Measurements from ENCODE around the gene REXO1. TPM values are rescaled to one million over a fixed set of nuclear protein-coding genes. Genes with fewer than 3 reads are reported as not detected.

Gene REXO1
- total and polyA plus RNA-seq, 9 of the 15 experiments (the other 6 are each of a cell fraction or from before 2014, with no cell fraction given): 0.04 to 63.3 (median 15.8) TPM

GRCh38 chr19:1848399-1849131 is at the start of gene REXO1 (continued):
- TF ChIP-seq, protein P1, sequence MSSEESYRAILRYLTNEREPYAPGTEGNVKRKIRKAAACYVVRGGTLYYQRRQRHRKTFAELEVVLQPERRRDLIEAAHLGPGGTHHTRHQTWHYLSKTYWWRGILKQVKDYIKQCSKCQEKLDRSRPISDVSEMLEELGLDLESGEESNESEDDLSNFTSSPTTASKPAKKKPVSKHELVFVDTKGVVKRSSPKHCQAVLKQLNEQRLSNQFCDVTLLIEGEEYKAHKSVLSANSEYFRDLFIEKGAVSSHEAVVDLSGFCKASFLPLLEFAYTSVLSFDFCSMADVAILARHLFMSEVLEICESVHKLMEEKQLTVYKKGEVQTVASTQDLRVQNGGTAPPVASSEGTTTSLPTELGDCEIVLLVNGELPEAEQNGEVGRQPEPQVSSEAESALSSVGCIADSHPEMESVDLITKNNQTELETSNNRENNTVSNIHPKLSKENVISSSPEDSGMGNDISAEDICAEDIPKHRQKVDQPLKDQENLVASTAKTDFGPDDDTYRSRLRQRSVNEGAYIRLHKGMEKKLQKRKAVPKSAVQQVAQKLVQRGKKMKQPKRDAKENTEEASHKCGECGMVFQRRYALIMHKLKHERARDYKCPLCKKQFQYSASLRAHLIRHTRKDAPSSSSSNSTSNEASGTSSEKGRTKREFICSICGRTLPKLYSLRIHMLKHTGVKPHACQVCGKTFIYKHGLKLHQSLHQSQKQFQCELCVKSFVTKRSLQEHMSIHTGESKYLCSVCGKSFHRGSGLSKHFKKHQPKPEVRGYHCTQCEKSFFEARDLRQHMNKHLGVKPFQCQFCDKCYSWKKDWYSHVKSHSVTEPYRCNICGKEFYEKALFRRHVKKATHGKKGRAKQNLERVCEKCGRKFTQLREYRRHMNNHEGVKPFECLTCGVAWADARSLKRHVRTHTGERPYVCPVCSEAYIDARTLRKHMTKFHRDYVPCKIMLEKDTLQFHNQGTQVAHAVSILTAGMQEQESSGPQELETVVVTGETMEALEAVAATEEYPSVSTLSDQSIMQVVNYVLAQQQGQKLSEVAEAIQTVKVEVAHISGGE (CRISPR knock-in tag; IDR thresholded peaks at IDR 0.05): peak in 1 of 3 experiments; percentile 64; a peak in 2 of 6 replicates
- TF ChIP-seq SRF (CRISPR knock-in tag; IDR thresholded peaks at IDR 0.05) (peak in 1 of 2 experiments; percentile 35; a peak in 1 of 4 replicates), HOXB6 (CRISPR knock-in tag; IDR thresholded peaks at IDR 0.05; ENCODE audit: borderline replicate concordance) (no peak), ZNF280A (IDR thresholded peaks at IDR 0.05; ENCODE audit: low read depth, partially characterized antibody) (no peak), SPI1 (IDR thresholded peaks at IDR 0.05; ENCODE audit: borderline replicate concordance, low read depth, low read length) (no peak), WHSC1 (IDR thresholded peaks at IDR 0.05; ENCODE audit: low read length) (no peak), TCFL5 (CRISPR knock-in tag; conservative IDR thresholded peaks at IDR 0.05) (no peak), TOE1 (IDR thresholded peaks at IDR 0.05; ENCODE audit: borderline replicate concordance) (peak; percentile 71; the same call in 1 of the 2 replicates), TOE1 (CRISPR knock-in tag; IDR thresholded peaks at IDR 0.05; ENCODE audit: borderline replicate concordance, low read depth) (no peak), MLX (CRISPR knock-in tag; conservative IDR thresholded peaks at IDR 0.05) (no peak), SIX5 (IDR thresholded peaks at IDR 0.05; ENCODE audit: borderline replicate concordance in 1 of 2, insufficient read depth in 1 of 2, low read depth in 1 of 2, low read length in 2 of 2) (peak in 1 of 2 experiments; percentile 12; a peak in 1 of 4 replicates), ZNF212 (CRISPR knock-in tag; IDR thresholded peaks at IDR 0.05) (no peak), BHLHE40 (IDR thresholded peaks at IDR 0.05; ENCODE audit: low read length) (peak; percentile 4; the same call in 1 of the 2 replicates), E2F1 (CRISPR knock-in tag; IDR thresholded peaks at IDR 0.05) (no peak; the same call in 1 of the 2 replicates), ARID2 (IDR thresholded peaks at IDR 0.05) (no peak), PRPF4 (IDR thresholded peaks at IDR 0.05; ENCODE audit: insufficient read depth, low read depth, low read length, poor library complexity, severe bottlenecking) (no peak), THRB (CRISPR knock-in tag; conservative IDR thresholded peaks at IDR 0.05) (0 out of 2 replicates have a peak, but pooled peaks have one; percentile 44)

Data from K562 (cell line).